Mucosa of descending colon (tissue), 3 donors: ENCODE measurements around the gene RBM8A. TPM values are rescaled to one million over a fixed set of nuclear protein-coding genes. Genes with fewer than 3 reads are reported as not detected.

ENCODE experiments used
- ATAC-seq: fragments of 200-7000 bp; cut with Tn5 transposase; one replicate; pipeline ENCODE4 v1.9.1; 2020; ENCODE audit warnings: mild to moderate bottlenecking, moderate library complexity
- DNase-seq, 3 donors: peaks; one replicate each; pipeline ENCODE4 v3.0.0-alpha.2; 2020
- H3K36me3 ChIP-seq: fragments of 200-600 bp; one replicate; pipeline ENCODE4 v1.8.0; 2021; ENCODE audit warnings: low read depth, mild to moderate bottlenecking
- H3K4me1 ChIP-seq: fragments of 200-600 bp; one replicate; pipeline ENCODE4 v1.8.0; 2021; ENCODE audit warnings: low read depth, mild to moderate bottlenecking
- H3K4me3 ChIP-seq: fragments of 200-600 bp; one replicate; pipeline ENCODE4 v1.8.0; 2021; ENCODE audit warnings: mild to moderate bottlenecking
- H3K9me3 ChIP-seq: fragments of 200-600 bp; one replicate; pipeline ENCODE4 v1.8.0; 2021; ENCODE audit warnings: mild to moderate bottlenecking
- CTCF ChIP-seq: fragments of 200-600 bp; IDR thresholded peaks from one replicate; pipeline ENCODE4 v1.8.0; 2022; ENCODE audit warnings: antibody characterized with exemption, mild to moderate bottlenecking
- intact Hi-C, 2 donors: fragments of 100-400 bp; cut with DNase I in 1 of 2; cut with micrococcal nuclease in 1 of 2; formaldehyde crosslinking; loops; one replicate each; pipeline versions ENCODE4 v1.11.0 to v1.11.1; 2022; cut with DNase I, micrococcal nuclease
- total RNA-seq, 3 donors: library from RNA; stranded (reverse); fragmentation: NEBNext Ultra II Directional in 2 of 3; extraction: Animal tissue kit (Norgen Biotek cat#: 25700) in 2 of 3; gene quantifications; one replicate each; pipeline versions ENCODE4 v1.2.1 to v1.2.4, GENCODE V29; 2021 to 2023
- donor health status: DM: no; HTN: no; CAD: no; lungs with moderate emphysema.
- donor health status: DM: no; HTN: no; CAD: no.
- donor health status: DM: no; HTN: yes; CAD: no.

Gene RBM8A
- total RNA-seq, 3 donors from 2014 or later, result 82.3 to 94.5 (median 93.9) TPM

- ATAC-seq (no peak), DNase-seq (no peak)
- intact Hi-C loops, result no loop called here
- Histone ChIP-seq H3K4me3 (no peak overlapping the region), H3K36me3 (no peaks in the 10 kb centered on the region), H3K9me3 (no peaks in the 10 kb centered on the region), H3K4me1 (no peaks in the 10 kb centered on the region)
- TF ChIP-seq CTCF, result no peak
Measured at GRCh38 chr1:145879775-145880174, 47.5 kb downstream of the RBM8A start.

GRCh38 chr1:145878724-145879123, 48.6 kb downstream of the RBM8A start:
- ATAC-seq, result no peak

GRCh38 chr1:145877923-145878486, 49.3 kb downstream of the RBM8A start:
- H3K36me3 ChIP-seq, result no peaks in the 10 kb centered on the region
- H3K4me3 ChIP-seq, result no peak overlapping the region
- intact Hi-C loops, result no loop called here
- DNase-seq, result no peak
- ATAC-seq, result no peak
- H3K4me1 ChIP-seq, result no peaks in the 10 kb centered on the region
- no peaks in the 10 kb centered on the region for H3K9me3 ChIP-seq
- TF ChIP-seq CTCF, result no peak

More at GRCh38 chr1:145878724-145879123, 48.6 kb downstream of the RBM8A start:
- H3K36me3 ChIP-seq, result no peaks in the 10 kb centered on the region
- TF ChIP-seq CTCF, result no peak
- DNase-seq, result no peak
- no peak overlapping the region for H3K4me3 ChIP-seq
- H3K4me1 ChIP-seq, result no peaks in the 10 kb centered on the region
- H3K9me3 ChIP-seq, result no peaks in the 10 kb centered on the region
- intact Hi-C loops, result no loop called here

GRCh38 chr1:145874646-145875045, 52.6 kb downstream of the RBM8A start:
- H3K4me1 ChIP-seq, result no peaks in the 10 kb centered on the region
- H3K4me3 ChIP-seq, result no peak overlapping the region
- H3K9me3 ChIP-seq, result no peaks in the 10 kb centered on the region
- intact Hi-C loops, result no loop called here
- no peaks in the 10 kb centered on the region for H3K36me3 ChIP-seq
- no peak for TF ChIP-seq CTCF
- ATAC-seq (no peak), DNase-seq (no peak)

- no peak overlapping the region for H3K4me3 ChIP-seq
- ATAC-seq (peak; percentile 82), DNase-seq (peak; percentile 40 to 70 (median 51))
- H3K36me3 ChIP-seq, result no peaks in the 10 kb centered on the region
- intact Hi-C loops, result no loop called here
- H3K9me3 ChIP-seq, result no peaks in the 10 kb centered on the region
- no peak for TF ChIP-seq CTCF
- H3K4me1 ChIP-seq, result no peaks in the 10 kb centered on the region
Measured at GRCh38 chr1:145871994-145872924, 55.0 kb downstream of the RBM8A start.

Other genes starting within 250 kb of the RBM8A start
- gene PDZK1, start 220.1 kb downstream of the RBM8A start, total RNA-seq, result 1 to 10 TPM in 2 of 3 donors, not detected in 1; 1.1 to 1.2 TPM
- gene CD160, start 208.0 kb downstream of the RBM8A start, total RNA-seq, result 1 to 10 TPM; 1.6 to 2.3 (median 1.6) TPM
- gene RNF115, start 103.4 kb downstream of the RBM8A start, total RNA-seq, result 10 to 100 TPM in 1 of 3 donors, 1 to 10 TPM in 2; 8.3 to 13.6 (median 8.8) TPM
- 10 to 100 TPM; 17.5 to 24.0 (median 23.0) TPM for gene POLR3C, start 103.3 kb downstream of the RBM8A start, total RNA-seq
- 1 to 10 TPM; 1.1 to 2.5 (median 1.3) TPM for gene NUDT17, start 81.9 kb downstream of the RBM8A start, total RNA-seq
- 10 to 100 TPM; 11.6 to 26.6 (median 14.8) TPM for gene PIAS3, start 68.4 kb downstream of the RBM8A start, total RNA-seq
- gene ANKRD35, start 41.6 kb downstream of the RBM8A start, total RNA-seq, result 1 to 10 TPM in 1 of 3 donors, under 1 TPM in 2; 0.26 to 5.6 (median 0.99) TPM
- gene ITGA10, start 17.4 kb downstream of the RBM8A start, total RNA-seq, result 1 to 10 TPM in 1 of 3 donors, under 1 TPM in 2; 0.61 to 2.5 (median 0.87) TPM
- gene PEX11B, start 8.8 kb downstream of the RBM8A start, total RNA-seq, result 10 to 100 TPM; 25.5 to 34.8 (median 33.3) TPM
- 10 to 100 TPM in 2 of 3 donors, 1 to 10 TPM in 1; 3.9 to 34.3 (median 10.2) TPM for gene LIX1L, start 30.5 kb upstream of the RBM8A start, total RNA-seq
- gene ANKRD34A, start 37.1 kb upstream of the RBM8A start, total RNA-seq, result under 1 TPM; 0.14 to 0.63 (median 0.41) TPM
- 10 to 100 TPM; 15.7 to 26.8 (median 19.5) TPM for gene POLR3GL, start 37.2 kb upstream of the RBM8A start, total RNA-seq
- 1,000 to 10,000 TPM in 1 of 3 donors, 100 to 1,000 TPM in 2; 683 to 1,682 (median 830) TPM for gene TXNIP, start 69.1 kb upstream of the RBM8A start, total RNA-seq
- gene HJV, start 94.3 kb upstream of the RBM8A start, total RNA-seq, result not detected
- gene NBPF10, start 217.3 kb upstream of the RBM8A start, total RNA-seq, result 1 to 10 TPM; 2.4 to 4.8 (median 3.5) TPM